ENCODE data around the gene SLC35G2.

DNA sequence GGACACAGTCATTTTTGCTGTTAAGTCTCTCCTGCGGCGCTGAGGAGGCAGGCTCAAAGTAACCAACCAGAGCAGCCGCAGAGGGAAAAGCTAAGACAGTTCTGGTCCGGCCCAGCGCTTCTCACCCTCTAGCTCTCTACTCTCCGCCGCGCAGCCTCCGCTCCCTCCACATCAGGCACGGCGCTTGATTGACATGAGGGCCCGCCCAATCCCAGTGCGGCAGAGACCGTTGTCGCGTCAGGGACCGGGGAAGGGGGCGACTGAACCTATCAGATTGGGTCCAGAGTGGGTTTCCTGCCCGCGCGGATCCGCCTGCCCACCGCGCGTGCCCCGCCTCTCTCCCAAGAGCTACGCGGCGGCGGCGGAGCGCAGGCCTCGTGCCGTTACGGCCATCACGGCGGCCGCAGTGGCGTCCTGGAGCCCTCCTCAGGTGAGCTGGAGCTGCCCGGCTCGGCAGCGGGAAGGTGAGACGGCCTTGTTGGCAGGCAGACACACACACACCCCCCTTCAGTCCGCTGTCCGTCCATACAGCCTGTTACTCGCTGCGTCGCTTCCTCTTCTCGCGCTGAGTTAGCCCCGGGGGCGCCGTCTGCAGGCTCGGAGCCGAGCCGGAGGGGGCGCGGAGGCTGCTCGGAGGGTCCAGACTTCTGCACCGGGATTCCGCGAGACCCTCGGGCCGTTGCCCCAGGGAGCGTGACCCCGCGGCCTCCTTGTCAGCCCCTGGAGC lies 43.1 kb downstream of the SLC35G2 start, which contains the start of gene NCK1:
- TF ChIP-seq, protein P1, sequence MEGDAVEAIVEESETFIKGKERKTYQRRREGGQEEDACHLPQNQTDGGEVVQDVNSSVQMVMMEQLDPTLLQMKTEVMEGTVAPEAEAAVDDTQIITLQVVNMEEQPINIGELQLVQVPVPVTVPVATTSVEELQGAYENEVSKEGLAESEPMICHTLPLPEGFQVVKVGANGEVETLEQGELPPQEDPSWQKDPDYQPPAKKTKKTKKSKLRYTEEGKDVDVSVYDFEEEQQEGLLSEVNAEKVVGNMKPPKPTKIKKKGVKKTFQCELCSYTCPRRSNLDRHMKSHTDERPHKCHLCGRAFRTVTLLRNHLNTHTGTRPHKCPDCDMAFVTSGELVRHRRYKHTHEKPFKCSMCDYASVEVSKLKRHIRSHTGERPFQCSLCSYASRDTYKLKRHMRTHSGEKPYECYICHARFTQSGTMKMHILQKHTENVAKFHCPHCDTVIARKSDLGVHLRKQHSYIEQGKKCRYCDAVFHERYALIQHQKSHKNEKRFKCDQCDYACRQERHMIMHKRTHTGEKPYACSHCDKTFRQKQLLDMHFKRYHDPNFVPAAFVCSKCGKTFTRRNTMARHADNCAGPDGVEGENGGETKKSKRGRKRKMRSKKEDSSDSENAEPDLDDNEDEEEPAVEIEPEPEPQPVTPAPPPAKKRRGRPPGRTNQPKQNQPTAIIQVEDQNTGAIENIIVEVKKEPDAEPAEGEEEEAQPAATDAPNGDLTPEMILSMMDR (IDR thresholded peaks at IDR 0.05; ENCODE audit: poor library complexity, severe bottlenecking) = peak; percentile 56
- TF ChIP-seq EZH2 (IDR thresholded peaks at IDR 0.05; ENCODE audit: borderline replicate concordance, insufficient read depth, low read length, poor library complexity, severe bottlenecking) = no peak
- TF ChIP-seq TAF1 (IDR thresholded peaks at IDR 0.05; ENCODE audit: low read depth) = peak; percentile 68
- TF ChIP-seq EP300 (conservative IDR thresholded peaks at IDR 0.05; ENCODE audit: poor library complexity, severe bottlenecking) = peak; percentile 65
- peak; percentile 92 for TF ChIP-seq POLR2AphosphoS5 (IDR thresholded peaks at IDR 0.05)
- TF ChIP-seq MXI1 (conservative IDR thresholded peaks at IDR 0.05; ENCODE audit: poor library complexity, severe bottlenecking) = peak; percentile 82
- TF ChIP-seq SMC3 (conservative IDR thresholded peaks at IDR 0.05; ENCODE audit: poor library complexity) = no peak
- TF ChIP-seq, protein P2, sequence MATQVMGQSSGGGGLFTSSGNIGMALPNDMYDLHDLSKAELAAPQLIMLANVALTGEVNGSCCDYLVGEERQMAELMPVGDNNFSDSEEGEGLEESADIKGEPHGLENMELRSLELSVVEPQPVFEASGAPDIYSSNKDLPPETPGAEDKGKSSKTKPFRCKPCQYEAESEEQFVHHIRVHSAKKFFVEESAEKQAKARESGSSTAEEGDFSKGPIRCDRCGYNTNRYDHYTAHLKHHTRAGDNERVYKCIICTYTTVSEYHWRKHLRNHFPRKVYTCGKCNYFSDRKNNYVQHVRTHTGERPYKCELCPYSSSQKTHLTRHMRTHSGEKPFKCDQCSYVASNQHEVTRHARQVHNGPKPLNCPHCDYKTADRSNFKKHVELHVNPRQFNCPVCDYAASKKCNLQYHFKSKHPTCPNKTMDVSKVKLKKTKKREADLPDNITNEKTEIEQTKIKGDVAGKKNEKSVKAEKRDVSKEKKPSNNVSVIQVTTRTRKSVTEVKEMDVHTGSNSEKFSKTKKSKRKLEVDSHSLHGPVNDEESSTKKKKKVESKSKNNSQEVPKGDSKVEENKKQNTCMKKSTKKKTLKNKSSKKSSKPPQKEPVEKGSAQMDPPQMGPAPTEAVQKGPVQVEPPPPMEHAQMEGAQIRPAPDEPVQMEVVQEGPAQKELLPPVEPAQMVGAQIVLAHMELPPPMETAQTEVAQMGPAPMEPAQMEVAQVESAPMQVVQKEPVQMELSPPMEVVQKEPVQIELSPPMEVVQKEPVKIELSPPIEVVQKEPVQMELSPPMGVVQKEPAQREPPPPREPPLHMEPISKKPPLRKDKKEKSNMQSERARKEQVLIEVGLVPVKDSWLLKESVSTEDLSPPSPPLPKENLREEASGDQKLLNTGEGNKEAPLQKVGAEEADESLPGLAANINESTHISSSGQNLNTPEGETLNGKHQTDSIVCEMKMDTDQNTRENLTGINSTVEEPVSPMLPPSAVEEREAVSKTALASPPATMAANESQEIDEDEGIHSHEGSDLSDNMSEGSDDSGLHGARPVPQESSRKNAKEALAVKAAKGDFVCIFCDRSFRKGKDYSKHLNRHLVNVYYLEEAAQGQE (IDR thresholded peaks at IDR 0.05; ENCODE audit: borderline replicate concordance) = peak; percentile 55
- TF ChIP-seq RAD21 (conservative IDR thresholded peaks at IDR 0.05) = peak; percentile 33

All from neural cell (in vitro differentiated cells).